MM.1S (cell line): ENCODE data around the gene HAPLN2.

ENCODE experiments used
- DNase-seq: peaks from one replicate; pipeline ENCODE4 v3.0.0-alpha.2; 2015
- H2AFZ ChIP-seq: fragments of 300-600 bp; sonication (generic); 2 replicates; pipeline ENCODE4 v1.6.0; 2016; ENCODE audit warnings: antibody characterized with exemption, low read length
- H3F3A ChIP-seq: fragments of 300-600 bp; sonication (generic); 2 replicates; pipeline ENCODE4 v1.6.1; 2016; ENCODE audit warnings: mild to moderate bottlenecking, antibody characterized with exemption, low read length, moderate library complexity, mixed read lengths; ENCODE audit not compliant: insufficient read depth
- H3K27ac ChIP-seq: fragments of 300-600 bp; sonication (generic); 2 replicates; pipeline ENCODE4 v1.5.1; 2016; ENCODE audit warnings: mild to moderate bottlenecking, low read length
- H3K27me3 ChIP-seq: fragments of 300-600 bp; sonication (generic); replicated peaks from 2 replicates; pipeline ENCODE4 v1.6.0; 2016; ENCODE audit warnings: low read length; ENCODE audit not compliant: insufficient read depth
- H3K36me3 ChIP-seq: fragments of 300-600 bp; sonication (generic); replicated peaks from 2 replicates; pipeline ENCODE4 v1.6.1; 2016; ENCODE audit warnings: mild to moderate bottlenecking, low read length, mixed read lengths; ENCODE audit not compliant: insufficient read depth
- H3K4me1 ChIP-seq: fragments of 300-600 bp; sonication (generic); 2 replicates; pipeline ENCODE4 v1.6.1; 2016; ENCODE audit warnings: low read length, mixed read lengths
- H3K4me2 ChIP-seq: fragments of 300-600 bp; sonication (generic); 2 replicates; pipeline ENCODE4 v1.6.0; 2016; ENCODE audit warnings: low read depth, low read length
- H3K4me3 ChIP-seq: fragments of 300-600 bp; sonication (generic); 2 replicates; pipeline ENCODE4 v1.5.1; 2016; ENCODE audit warnings: low read length, mixed read lengths
- H3K79me2 ChIP-seq: fragments of 300-600 bp; sonication (generic); 2 replicates; pipeline ENCODE4 v1.6.1; 2016; ENCODE audit warnings: mixed run types, low read length, mixed read lengths
- H3K9ac ChIP-seq: fragments of 300-600 bp; sonication (generic); 2 replicates; pipeline ENCODE4 v1.6.1; 2016; ENCODE audit warnings: low read length, mixed read lengths
- H3K9me2 ChIP-seq: fragments of 300-600 bp; sonication (generic); replicated peaks from 2 replicates; pipeline ENCODE4 v1.6.1; 2016; ENCODE audit warnings: mild to moderate bottlenecking, low read length, mixed read lengths; ENCODE audit not compliant: insufficient read depth
- H3K9me3 ChIP-seq: fragments of 300-600 bp; sonication (generic); replicated peaks from 2 replicates; pipeline ENCODE4 v1.6.1; 2016; ENCODE audit warnings: mild to moderate bottlenecking, low read length, mixed read lengths; ENCODE audit not compliant: insufficient read depth
- H4K20me1 ChIP-seq: fragments of 300-600 bp; sonication (generic); 2 replicates; pipeline ENCODE4 v1.6.1; 2016; ENCODE audit warnings: mild to moderate bottlenecking, low read length, moderate library complexity, mixed read lengths; ENCODE audit not compliant: insufficient read depth
- EZH2 ChIP-seq: fragments of 300-600 bp; sonication (generic); optimal IDR thresholded peaks from 2 replicates; pipeline ENCODE3; 2017; ENCODE audit warnings: low read depth, mild to moderate bottlenecking, antibody characterized with exemption, low read length, mixed read lengths
- EZH2phosphoT487 ChIP-seq: fragments of 300-600 bp; sonication (generic); IDR thresholded peaks from 2 replicates; pipeline ENCODE4 v1.6.1; 2018; ENCODE audit warnings: antibody characterized with exemption, low read length
- TF ChIP-seq, protein P1 (sequence below): fragments of 300-600 bp; sonication (generic); IDR thresholded peaks from 2 replicates; pipeline ENCODE4 v1.5.1; 2016; ENCODE audit warnings: antibody characterized with exemption, low read length, mixed read lengths

Gene HAPLN2

DNA sequence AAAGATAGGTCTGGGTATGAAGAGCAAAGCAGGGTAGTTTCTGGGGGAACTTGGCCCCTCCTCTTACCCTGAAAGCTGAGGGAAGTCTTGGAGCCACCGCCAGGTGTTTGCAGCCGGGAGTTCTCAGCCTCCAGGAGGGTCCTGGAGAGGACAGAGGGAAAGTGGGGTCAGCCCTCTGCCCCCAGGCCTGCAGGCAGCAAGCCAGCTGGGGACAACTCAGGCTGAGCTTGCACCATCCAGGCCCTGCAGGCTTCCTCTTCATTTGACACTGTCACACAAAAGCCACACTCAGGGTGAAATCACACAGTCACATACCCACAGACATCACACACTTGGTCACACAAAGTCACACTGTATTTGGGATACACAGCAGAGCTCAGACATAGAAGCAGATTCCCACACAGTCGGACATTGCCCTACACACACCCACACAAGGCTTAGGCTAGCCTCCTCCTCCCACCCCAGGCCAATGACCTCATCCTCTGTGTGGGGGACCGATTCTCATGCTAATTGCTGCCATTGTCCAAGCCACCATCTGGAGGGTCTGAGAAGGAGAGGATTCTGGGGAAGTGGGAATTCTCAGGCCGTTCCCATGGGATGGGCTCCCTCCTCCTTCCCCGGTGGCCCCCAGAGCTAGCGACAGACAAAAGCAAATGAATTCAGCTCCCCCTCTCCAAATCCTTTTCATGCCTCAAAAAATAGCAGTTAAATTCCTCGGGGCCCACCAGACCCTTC, 54.3 kb downstream of the HAPLN2 start:
- no peaks in the 10 kb centered on the region for H3K9me2 ChIP-seq
- H3K27me3 ChIP-seq, result peaks cover 87% of the 10 kb centered on the region
- no peaks in the 10 kb centered on the region for H3K79me2 ChIP-seq
- no peaks in the 10 kb centered on the region for H3K9me3 ChIP-seq
- TF ChIP-seq EZH2 (no peak), EZH2phosphoT487 (no peak)
- TF ChIP-seq, protein P1, sequence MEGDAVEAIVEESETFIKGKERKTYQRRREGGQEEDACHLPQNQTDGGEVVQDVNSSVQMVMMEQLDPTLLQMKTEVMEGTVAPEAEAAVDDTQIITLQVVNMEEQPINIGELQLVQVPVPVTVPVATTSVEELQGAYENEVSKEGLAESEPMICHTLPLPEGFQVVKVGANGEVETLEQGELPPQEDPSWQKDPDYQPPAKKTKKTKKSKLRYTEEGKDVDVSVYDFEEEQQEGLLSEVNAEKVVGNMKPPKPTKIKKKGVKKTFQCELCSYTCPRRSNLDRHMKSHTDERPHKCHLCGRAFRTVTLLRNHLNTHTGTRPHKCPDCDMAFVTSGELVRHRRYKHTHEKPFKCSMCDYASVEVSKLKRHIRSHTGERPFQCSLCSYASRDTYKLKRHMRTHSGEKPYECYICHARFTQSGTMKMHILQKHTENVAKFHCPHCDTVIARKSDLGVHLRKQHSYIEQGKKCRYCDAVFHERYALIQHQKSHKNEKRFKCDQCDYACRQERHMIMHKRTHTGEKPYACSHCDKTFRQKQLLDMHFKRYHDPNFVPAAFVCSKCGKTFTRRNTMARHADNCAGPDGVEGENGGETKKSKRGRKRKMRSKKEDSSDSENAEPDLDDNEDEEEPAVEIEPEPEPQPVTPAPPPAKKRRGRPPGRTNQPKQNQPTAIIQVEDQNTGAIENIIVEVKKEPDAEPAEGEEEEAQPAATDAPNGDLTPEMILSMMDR, result no peak
- no peak overlapping the region for H2AFZ ChIP-seq
- DNase-seq, result no peak
- H3K9ac ChIP-seq, result no peak overlapping the region
- H4K20me1 ChIP-seq, result no peaks in the 10 kb centered on the region
- H3K4me1 ChIP-seq, result peaks cover 4% of the 10 kb centered on the region; the same call in 1 of the 2 replicates
- H3F3A ChIP-seq, result no peaks in the 10 kb centered on the region
- H3K4me2 ChIP-seq, result no peak overlapping the region
- H3K36me3 ChIP-seq, result no peaks in the 10 kb centered on the region
- H3K27ac ChIP-seq, result no peak overlapping the region
- H3K4me3 ChIP-seq, result no peak overlapping the region
